Neuron (in vitro differentiated cells): ENCODE results near the gene CAMLG.
"Not testable (repeated sequence)": the region's sequence is repeated elsewhere in the genome, so short reads cannot be mapped to it uniquely, and the experiment has no call there.

Source experiments
- H2AFZ ChIP-seq: one replicate; pipeline ENCODE4 v1.6.1; 2013; ENCODE audit warnings: low read depth, mild to moderate bottlenecking, inconsistent platforms, low read length, moderate library complexity
- H3K27me3 ChIP-seq: one replicate; pipeline ENCODE4 v1.6.1; 2013; ENCODE audit warnings: low read length; ENCODE audit not compliant: insufficient read depth
- H3K36me3 ChIP-seq: one replicate; pipeline ENCODE4 v1.6.1; 2013; ENCODE audit warnings: low read length; ENCODE audit not compliant: insufficient read depth
- H3K4me1 ChIP-seq: one replicate; pipeline ENCODE4 v1.6.1; 2013; ENCODE audit warnings: low read length; ENCODE audit not compliant: insufficient read depth
- H3K4me3 ChIP-seq: 2 replicates; pipeline ENCODE4 v1.5.1; 2013; ENCODE audit warnings: mild to moderate bottlenecking, low read length, moderate library complexity
- H3K9me3 ChIP-seq: one replicate; pipeline ENCODE4 v1.6.1; 2013; ENCODE audit warnings: low read length

The CAMLG gene

GRCh38 chr5:134742134-134742533 lies 3.8 kb downstream of the CAMLG start:
- H3K4me1 ChIP-seq: peaks cover 12% of the 10 kb centered on the region
- H3K27me3 ChIP-seq: no peaks in the 10 kb centered on the region
- no peak overlapping the region for H2AFZ ChIP-seq
- peaks cover 29% of the 10 kb centered on the region for H3K36me3 ChIP-seq
- no peaks in the 10 kb centered on the region for H3K9me3 ChIP-seq
- H3K4me3 ChIP-seq: no peak overlapping the region

GRCh38 chr5:134749415-134749814 lies 11.1 kb downstream of the CAMLG start:
- Histone ChIP-seq H3K4me3 (no peak overlapping the region), H3K9me3 (no peaks in the 10 kb centered on the region), H3K27me3 (no peaks in the 10 kb centered on the region), H3K4me1 (no peaks in the 10 kb centered on the region), H2AFZ (no peak overlapping the region), H3K36me3 (peaks cover 14% of the 10 kb centered on the region)

DNA sequence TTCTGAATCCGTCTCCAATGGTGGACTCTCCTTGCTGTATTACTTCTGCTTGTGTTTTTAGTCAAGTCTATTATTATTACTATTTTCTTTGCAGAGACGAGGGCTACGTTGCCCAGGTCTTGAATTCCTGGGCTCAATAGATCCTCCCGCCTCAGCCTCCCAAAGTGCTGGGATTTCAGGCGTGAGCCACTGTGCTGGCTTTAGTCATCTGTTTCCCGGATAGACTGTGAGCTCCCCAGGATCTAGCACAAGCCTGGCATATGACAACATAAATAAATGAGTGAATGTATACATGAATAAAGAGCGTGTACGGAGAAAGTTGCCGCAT lies 19.8 kb downstream of the CAMLG start:
- peak overlapping the region; percentile 83 for H3K4me3 ChIP-seq
- H3K36me3 ChIP-seq: peaks cover under 1% of the 10 kb centered on the region

DNA sequence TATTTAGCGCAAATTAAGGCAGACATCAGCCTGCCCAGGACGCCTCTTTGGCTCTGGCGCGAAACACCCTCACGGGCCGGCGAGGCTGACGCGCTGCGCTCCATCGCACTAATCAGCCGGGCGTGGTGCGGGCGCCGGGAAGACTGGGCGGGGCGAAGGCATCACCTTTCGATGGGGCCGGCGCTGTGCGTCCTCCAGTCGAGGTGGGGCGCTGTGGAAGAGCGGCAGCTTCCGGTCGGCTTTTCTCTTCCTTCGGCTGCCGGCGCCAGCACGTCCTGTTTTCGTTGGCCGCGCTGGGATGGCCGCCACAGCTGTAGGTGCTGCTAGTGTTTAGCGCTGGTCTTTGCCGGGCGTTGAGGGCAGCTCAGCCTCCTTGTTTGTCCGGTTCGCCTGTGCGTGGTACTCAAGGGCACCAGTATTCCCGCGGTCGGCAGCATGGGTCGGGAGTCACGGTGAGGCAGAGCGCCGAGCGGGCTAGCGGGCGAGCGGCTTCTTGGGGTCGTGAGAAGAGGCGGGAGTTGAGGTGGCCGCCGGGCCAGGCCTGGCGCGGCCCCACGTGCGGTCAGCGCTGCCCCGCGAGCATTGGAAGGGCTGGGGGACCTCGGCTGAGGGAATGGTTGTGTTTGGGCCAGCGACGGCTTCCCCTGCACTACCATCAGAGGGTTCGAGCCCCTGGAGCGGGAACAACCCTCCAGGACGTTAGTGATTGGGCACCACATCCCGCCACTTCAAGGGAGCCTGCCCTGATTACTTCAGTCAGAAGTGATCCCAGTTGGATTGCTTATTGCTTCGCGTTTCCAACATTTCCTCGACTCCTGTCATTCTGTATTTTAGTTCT lies 20.4 kb downstream of the CAMLG start, which contains the start of gene DDX46:
Gene DDX46 (plus strand): TSS at position 276 of the 838 bp plus-strand sequence. CDS start 160 bp downstream, at position 436.
- Histone ChIP-seq H3K27me3 (no peaks in the 10 kb centered on the region), H3K4me1 (peaks cover 12% of the 10 kb centered on the region), H3K4me3 (peak within 1 kb of the TSS; percentile 83)

More for the DNA sequence above, 19.8 kb downstream of the CAMLG start:
- H3K27me3 ChIP-seq: no peaks in the 10 kb centered on the region
- peak overlapping the region; percentile 77 for H2AFZ ChIP-seq
- H3K4me1 ChIP-seq: peaks cover 12% of the 10 kb centered on the region
- H3K9me3 ChIP-seq: no peaks in the 10 kb centered on the region

GRCh38 chr5:134767528-134768291 lies 29.4 kb downstream of the CAMLG start:
- peaks cover 85% of the 10 kb centered on the region for H3K36me3 ChIP-seq
- H3K4me3 ChIP-seq, H3K4me1 ChIP-seq, H2AFZ ChIP-seq, H3K27me3 ChIP-seq, H3K9me3 ChIP-seq: not testable (repeated sequence)

More for the DNA sequence above, 20.4 kb downstream of the CAMLG start, which contains the start of gene DDX46:
- Histone ChIP-seq H3K36me3 (peaks cover 6% of the 10 kb centered on the region), H2AFZ (peak within 1 kb of the TSS; percentile 77), H3K9me3 (no peaks in the 10 kb centered on the region)

DNA sequence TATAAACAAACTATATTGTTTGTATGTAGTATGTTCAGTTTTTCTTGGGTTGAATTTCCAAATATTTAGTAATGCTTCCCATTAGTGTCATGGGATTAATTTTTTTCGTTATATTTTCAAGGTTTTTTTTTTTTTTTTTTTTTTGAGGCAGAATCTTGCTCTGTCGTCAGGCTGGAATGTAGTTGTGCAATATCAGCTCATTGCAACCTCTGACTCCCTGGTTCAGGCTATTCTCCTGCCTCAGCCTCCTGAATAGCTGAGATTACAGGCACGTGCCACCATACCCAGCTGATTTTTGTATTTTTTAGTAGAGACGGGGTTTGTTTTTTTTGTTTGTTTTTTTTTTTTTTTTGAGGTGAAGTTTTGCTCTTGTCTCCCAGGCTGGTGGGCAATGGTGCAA lies 30.9 kb downstream of the CAMLG start:
- H2AFZ ChIP-seq: no peak overlapping the region
- no peaks in the 10 kb centered on the region for H3K27me3 ChIP-seq
- no peaks in the 10 kb centered on the region for H3K9me3 ChIP-seq
- H3K4me3 ChIP-seq: no peak overlapping the region
- peaks cover 87% of the 10 kb centered on the region for H3K36me3 ChIP-seq
- H3K4me1 ChIP-seq: no peaks in the 10 kb centered on the region

DNA sequence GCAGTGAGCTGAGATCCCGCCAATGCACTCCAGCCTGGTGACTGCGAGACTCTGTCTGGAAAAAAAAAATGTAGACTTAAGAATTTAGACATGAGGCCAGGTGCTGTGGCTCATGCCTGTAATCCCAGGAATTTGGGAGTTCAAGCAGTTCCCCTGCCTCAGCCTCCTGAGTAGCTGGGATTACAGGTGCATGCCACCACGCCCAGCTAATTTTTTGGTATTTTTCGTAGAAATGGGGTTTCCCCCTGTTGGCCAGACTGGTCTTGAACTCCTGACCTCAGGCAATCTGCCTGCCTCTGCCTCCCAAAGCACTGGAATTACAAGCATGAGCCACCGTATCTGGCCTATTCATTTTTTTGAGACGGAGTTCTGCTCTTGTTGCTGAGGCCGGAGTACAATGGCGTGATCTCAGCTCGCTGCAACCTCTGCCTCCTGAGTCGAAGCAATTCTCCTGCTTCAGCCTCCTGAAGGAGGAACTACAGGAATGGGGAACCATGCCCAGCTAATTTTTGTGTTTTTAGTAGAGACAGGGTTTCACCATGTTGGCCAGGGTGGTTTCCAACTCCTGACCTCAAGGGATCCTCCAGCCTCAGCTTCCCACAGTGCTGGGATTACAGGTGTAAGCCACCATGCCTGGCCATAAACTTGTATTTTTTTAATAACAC lies 34.2 kb downstream of the CAMLG start:
- Histone ChIP-seq H3K4me1 (no peaks in the 10 kb centered on the region), H3K27me3 (no peaks in the 10 kb centered on the region), H2AFZ (no peak overlapping the region), H3K36me3 (peaks cover 84% of the 10 kb centered on the region), H3K9me3 (no peaks in the 10 kb centered on the region), H3K4me3 (no peak overlapping the region)

DNA sequence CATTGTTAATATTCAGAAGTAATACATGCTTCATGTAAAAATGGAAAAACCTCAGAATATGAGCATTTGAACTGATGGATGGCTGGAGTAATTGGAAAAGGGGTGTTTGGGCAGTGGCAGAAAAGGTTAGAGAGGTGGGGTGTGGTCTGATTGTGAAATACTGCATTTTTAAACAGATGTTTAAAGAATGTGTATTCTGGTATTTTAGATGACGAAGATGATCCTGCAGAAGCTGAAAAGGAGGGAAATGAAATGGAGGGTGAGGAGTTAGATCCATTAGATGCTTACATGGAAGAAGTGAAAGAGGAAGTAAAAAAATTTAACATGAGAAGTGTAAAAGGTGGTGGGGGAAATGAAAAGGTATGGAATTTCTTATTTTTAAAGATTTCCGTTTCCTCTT lies 39.0 kb downstream of the CAMLG start:
- Histone ChIP-seq H3K27me3 (no peaks in the 10 kb centered on the region), H3K9me3 (no peaks in the 10 kb centered on the region), H3K4me1 (no peaks in the 10 kb centered on the region), H3K36me3 (peaks cover 80% of the 10 kb centered on the region), H2AFZ (no peak overlapping the region), H3K4me3 (no peak overlapping the region)

GRCh38 chr5:134784241-134784920 lies 46.0 kb downstream of the CAMLG start:
- peaks cover 5% of the 10 kb centered on the region for H3K4me1 ChIP-seq
- H3K4me3 ChIP-seq: no peak overlapping the region
- H3K36me3 ChIP-seq: peaks cover 87% of the 10 kb centered on the region
- H2AFZ ChIP-seq: no peak overlapping the region
- no peaks in the 10 kb centered on the region for H3K9me3 ChIP-seq
- H3K27me3 ChIP-seq: no peaks in the 10 kb centered on the region

- Histone ChIP-seq H3K4me3 (no peak overlapping the region), H3K27me3 (no peaks in the 10 kb centered on the region), H3K4me1 (peaks cover 5% of the 10 kb centered on the region), H3K9me3 (no peaks in the 10 kb centered on the region), H2AFZ (no peak overlapping the region), H3K36me3 (peaks cover 88% of the 10 kb centered on the region)
These were observed 46.7 kb downstream of the CAMLG start for GRCh38 chr5:134784946-134785620.

DNA sequence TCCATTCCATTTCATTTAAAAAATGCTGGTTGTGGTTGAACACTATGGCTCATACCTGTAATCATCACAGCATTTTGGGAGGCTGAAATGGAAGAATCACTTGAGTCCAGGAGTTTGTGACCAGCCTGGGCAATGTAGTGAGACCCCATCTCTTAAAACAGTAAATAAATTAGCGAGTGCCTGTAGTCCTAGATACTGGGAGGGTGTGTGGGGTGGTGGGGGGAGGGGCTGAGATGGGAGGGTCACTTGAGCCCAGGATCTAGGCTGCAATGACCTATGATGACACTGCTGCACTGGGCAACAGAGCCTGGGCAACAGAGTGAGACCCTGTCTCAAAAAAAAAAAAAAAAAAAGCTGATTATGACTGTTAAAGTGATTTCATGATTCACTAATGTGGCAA lies 49.3 kb downstream of the CAMLG start:
- Histone ChIP-seq H3K9me3 (no peaks in the 10 kb centered on the region), H3K4me3 (no peak overlapping the region), H3K27me3 (no peaks in the 10 kb centered on the region), H3K36me3 (peaks cover 87% of the 10 kb centered on the region), H3K4me1 (peaks cover 5% of the 10 kb centered on the region), H2AFZ (no peak overlapping the region)

DNA sequence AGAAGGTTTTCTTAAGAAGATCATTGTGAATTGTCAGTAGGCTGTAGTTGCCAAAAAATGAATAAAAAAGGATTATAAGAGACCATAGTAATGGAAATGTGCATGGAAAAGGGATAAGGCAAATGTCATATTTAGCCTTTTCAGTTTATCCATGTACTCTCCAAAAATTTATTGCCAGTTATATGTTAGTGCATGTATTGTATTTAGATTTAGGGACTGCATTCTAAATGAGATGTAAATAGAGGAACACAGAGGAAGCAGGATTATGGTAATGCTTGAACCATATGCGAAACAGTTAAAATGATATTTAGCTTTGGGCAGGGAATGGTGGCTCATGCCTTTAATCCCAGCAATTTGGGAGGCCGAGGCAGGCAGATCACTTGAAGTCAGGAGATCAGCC lies 53.2 kb downstream of the CAMLG start:
- Histone ChIP-seq H2AFZ (no peak overlapping the region), H3K4me1 (no peaks in the 10 kb centered on the region), H3K4me3 (no peak overlapping the region), H3K9me3 (no peaks in the 10 kb centered on the region), H3K27me3 (no peaks in the 10 kb centered on the region), H3K36me3 (peaks cover 90% of the 10 kb centered on the region)
